GM12873 (cell line): Measurements from ENCODE around the gene RELB.

Experiments
- TF ChIP-seq, protein P1 (sequence below): IDR thresholded peaks from 2 replicates; pipeline ENCODE4 v1.5.1; 2012; ENCODE audit warnings: low read depth, mild to moderate bottlenecking, moderate library complexity, low read length, control low read depth; ENCODE audit not compliant: insufficient read depth; ENCODE audit errors: missing control alignments

Gene RELB

DNA sequence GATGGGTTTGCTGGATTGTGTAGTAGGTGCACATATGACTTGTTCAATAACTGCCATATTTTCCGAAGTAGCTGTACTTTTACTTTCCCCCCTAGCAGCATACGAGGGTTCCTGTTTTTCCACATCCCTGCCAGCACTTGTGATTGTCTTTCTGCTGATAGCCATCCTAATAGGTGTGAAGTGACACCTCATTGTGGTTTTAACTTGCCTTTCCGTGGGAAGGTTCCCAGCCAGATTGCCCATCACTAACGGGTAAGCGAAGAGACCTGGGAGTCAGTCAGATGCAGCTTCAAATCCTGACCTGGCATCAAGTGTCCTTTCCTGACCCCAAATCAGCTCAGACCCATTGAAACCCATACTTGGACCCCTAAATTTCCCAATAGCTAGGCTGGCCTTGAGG is 41.6 kb upstream of the RELB start:
- TF ChIP-seq, protein P1, sequence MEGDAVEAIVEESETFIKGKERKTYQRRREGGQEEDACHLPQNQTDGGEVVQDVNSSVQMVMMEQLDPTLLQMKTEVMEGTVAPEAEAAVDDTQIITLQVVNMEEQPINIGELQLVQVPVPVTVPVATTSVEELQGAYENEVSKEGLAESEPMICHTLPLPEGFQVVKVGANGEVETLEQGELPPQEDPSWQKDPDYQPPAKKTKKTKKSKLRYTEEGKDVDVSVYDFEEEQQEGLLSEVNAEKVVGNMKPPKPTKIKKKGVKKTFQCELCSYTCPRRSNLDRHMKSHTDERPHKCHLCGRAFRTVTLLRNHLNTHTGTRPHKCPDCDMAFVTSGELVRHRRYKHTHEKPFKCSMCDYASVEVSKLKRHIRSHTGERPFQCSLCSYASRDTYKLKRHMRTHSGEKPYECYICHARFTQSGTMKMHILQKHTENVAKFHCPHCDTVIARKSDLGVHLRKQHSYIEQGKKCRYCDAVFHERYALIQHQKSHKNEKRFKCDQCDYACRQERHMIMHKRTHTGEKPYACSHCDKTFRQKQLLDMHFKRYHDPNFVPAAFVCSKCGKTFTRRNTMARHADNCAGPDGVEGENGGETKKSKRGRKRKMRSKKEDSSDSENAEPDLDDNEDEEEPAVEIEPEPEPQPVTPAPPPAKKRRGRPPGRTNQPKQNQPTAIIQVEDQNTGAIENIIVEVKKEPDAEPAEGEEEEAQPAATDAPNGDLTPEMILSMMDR = no peak

DNA sequence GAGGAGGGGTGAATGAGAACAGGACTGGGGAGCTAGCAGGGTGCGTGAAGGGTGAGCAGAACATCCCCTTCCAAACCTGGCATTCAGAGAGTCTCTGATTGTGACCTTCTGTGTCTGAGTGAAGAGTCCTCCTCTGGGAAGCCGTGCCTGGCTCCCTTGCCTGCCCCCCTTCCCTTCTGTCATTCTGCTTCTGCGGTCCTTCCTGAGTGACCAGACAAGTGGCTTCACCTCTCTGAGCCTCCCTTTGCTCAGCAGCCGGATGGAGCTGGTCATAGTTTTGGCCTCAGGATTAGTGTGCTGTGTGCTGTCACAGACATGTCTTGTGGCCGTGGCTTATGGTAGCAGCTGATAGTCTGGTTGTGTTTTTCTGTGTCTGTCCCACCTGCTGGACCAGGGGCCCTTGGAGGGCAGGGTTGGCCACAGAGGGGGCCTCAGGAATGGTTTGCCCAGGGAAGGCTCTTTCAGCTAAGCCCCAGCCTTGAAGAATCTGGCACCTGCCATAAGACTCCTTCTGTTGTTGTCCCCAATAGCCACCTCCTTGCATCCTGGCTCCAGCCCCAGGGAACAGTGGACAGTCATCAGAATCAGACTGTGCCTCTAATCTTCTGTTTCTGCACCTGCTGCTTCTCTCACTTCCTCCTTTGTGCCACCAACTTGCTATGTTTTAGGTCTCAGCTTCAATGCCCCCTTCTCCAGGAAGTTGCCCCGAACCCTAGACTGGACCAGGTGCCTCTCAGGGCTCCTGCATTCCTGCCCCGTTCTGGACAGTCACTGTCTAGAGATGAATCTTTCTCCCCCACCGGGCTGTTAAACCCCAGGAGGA is 40.1 kb upstream of the RELB start:
- TF ChIP-seq, protein P1 = no peak

DNA sequence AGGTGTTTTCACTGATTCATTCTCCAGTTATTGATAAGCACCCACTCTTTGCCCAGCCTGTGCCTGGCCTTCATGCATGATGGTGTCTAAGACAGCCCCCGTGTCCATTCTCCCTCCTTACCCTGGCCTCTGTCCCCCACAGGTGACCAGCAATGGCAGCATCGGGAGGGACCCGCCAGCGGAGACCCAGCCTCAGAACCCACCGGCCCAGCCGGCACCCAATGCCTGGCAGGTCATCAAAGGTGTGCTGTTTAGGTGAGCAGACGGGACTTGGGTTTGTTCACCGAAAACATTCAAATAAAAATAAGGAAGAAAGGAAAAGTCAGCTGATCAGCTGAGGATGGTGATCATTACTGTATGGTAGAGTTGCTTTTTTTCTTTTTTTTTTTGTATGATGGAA is 39.4 kb upstream of the RELB start:
- TF ChIP-seq, protein P1 = no peak

DNA sequence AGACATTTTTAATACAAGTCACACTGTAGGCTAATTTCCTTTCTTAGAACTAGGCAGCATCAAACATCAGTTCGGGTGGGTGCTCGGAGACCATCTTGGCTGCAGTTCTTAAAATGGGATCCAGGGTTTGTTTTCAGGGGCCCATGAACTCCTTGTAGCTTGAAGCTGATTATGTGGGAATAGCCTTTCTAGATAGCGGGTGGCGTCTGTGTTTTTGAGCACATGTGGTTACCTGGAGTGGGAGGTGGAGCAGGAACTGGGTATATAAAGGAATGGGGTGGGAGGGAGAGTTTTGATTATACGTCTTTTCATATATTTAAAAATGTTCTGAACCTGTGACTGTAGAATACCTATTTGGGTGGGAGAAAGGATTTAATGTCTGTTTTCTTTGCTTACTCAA is 33.1 kb upstream of the RELB start:
- TF ChIP-seq, protein P1 = no peak

DNA sequence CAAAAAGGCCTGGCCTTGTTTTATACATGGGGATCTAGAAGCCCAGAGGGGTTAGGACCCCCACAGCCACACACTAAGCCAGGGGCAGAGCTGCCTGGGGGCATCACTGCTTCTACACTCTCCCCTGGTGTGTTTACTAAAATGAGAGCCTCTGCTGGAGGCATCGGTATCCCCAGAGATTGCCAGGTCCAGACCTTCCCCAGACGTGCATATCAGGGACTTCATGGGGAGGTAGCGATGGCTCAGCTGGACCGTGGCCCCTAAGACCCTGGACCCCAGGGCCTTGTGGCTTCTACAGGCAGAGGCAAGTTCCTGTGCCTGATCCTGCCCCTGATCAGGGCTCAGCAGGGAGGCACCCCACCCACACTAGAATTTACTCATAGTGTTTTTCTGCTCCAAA is 32.6 kb upstream of the RELB start:
- TF ChIP-seq, protein P1 = no peak

DNA sequence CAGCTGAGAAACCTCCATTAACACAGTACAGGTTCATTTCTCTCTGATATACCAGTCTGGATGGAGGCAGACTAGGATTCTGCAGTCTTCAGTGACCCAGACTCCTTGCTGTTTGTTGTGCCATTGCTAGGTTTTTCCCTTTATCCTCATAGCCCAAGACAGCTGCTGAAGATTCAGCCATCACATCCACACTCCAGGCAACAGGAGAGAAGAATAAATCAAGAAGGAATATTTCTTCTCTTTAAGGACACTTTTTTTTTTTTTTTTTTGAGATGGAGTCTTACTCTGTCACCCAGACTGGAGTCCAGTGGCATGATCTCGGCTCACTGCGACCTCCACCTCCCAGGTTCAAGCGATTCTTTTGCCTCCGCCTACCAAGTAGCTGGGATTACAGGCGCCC is 31.8 kb upstream of the RELB start:
- TF ChIP-seq, protein P1 = no peak

DNA sequence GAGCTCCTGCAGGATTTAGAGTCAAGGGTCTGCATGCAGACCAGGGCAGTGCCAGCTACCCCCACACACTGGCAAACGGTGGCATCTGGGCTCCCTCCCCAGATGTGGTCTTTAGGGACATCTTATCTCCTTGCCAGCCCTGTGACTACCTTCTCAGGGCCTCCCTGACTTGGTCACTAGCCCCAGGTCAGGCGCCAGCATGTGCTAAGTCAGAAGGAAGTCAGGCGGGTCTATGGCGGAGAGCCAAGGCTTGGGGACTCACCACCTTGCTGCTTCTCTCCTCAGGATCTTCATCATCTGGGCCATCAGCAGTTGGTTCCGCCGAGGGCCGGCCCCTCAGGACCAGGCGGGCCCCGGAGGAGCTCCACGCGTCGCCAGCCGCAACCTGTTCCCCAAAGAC is 28.5 kb upstream of the RELB start:
- TF ChIP-seq, protein P1 = no peak
